GM12874 (cell line): ENCODE results near the gene FBP1.

Source experiments
- TF ChIP-seq, protein P1 (sequence below): IDR thresholded peaks from 2 replicates; pipeline ENCODE4 v1.5.1; 2011; ENCODE audit warnings: low read depth, mild to moderate bottlenecking, control low read depth, low read length, moderate library complexity; ENCODE audit not compliant: insufficient read depth

Gene FBP1

DNA sequence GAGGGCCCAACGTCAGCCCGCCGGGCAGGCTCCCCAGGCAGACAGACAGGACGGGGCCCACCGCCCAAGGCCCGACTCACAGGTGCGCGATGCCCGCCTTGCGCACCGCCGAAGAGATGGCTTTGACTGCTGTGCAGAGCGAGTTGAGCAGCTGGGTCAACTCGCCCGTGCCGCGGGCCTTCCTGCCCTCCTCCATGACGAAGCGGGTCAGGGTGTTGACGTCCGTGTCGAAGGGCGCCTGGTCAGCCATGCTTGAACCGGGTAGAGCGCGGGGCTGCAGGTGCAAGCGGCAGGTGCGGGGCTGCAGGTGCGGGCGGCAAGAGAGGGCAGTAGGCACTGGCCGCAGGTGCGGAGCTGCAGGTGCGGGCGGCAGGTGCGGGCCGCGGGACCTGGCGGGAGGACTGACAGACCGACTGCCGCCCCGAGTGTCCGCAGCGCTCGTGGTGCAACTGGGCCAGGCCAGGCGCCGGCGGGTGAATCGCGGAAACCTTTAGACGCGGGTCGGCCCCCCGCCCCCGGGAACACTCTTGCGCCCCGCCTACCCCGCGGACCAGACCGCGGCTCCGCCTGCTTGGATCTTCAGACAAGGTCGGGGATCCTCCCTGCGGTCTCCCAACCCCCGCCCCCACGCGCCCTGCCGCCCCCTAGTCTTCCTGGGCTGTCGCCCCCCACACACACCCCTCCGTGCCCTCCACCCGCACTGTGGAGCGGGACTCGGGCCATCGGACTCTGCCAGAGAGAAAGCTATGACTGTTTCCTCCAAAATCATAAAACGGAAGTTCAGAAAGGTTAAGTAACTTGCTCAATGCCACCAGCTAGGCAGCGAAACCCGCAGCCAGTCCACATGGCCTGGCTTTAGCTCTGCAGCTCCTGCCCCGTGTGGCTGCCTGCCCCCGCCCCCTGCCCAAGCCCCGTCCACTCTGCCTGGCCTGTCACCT lies at the start of gene FBP1:
Gene FBP1 (minus strand): TSS at position 458 of the 938 bp plus-strand sequence. CDS start 208 bp downstream, at position 250.
- TF ChIP-seq, protein P1, sequence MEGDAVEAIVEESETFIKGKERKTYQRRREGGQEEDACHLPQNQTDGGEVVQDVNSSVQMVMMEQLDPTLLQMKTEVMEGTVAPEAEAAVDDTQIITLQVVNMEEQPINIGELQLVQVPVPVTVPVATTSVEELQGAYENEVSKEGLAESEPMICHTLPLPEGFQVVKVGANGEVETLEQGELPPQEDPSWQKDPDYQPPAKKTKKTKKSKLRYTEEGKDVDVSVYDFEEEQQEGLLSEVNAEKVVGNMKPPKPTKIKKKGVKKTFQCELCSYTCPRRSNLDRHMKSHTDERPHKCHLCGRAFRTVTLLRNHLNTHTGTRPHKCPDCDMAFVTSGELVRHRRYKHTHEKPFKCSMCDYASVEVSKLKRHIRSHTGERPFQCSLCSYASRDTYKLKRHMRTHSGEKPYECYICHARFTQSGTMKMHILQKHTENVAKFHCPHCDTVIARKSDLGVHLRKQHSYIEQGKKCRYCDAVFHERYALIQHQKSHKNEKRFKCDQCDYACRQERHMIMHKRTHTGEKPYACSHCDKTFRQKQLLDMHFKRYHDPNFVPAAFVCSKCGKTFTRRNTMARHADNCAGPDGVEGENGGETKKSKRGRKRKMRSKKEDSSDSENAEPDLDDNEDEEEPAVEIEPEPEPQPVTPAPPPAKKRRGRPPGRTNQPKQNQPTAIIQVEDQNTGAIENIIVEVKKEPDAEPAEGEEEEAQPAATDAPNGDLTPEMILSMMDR, result no peak

DNA sequence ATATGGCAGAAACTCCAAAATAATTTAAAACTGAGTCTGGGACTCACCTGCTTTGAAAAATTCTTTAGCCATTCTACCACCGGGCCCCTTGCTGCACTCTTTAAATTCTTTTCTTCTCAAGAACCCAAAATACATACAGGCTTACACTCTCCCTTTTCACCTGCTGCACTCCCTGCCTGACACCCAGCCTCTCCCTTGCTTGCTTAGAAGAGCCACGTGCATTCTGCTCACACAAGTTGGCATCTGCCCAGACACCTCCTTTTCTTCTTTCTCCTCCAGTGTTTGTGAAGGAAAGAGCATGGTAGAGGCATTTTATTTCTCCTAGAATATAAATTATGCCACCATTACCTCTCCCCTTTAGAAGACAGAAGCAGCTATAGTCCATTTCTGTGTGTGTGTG lies 48.1 kb upstream of the FBP1 start:
- TF ChIP-seq, protein P1, result no peak

DNA sequence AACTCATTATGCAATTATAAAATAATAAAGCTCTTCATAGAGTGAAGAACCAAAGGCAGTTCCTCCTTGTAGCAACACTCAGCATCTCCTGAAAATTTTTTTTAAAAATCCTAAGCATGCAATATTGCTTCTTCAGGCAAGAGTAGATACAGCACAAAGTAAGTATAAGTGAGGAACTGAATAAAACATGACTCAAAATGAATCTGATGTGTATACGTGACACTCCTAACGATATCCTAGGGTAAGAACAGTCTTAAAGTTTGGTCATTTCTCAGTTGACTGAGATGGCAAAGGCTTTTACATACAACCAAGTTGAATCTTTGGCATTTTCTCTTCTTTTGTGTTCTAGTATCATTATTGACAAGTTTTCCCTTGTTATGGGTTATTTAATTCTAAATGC lies 46.0 kb upstream of the FBP1 start:
- TF ChIP-seq, protein P1, result no peak

- TF ChIP-seq, protein P1, result peak; percentile 63
Observed at GRCh38 chr9:94681508-94681907, 42.2 kb upstream of the FBP1 start.

DNA sequence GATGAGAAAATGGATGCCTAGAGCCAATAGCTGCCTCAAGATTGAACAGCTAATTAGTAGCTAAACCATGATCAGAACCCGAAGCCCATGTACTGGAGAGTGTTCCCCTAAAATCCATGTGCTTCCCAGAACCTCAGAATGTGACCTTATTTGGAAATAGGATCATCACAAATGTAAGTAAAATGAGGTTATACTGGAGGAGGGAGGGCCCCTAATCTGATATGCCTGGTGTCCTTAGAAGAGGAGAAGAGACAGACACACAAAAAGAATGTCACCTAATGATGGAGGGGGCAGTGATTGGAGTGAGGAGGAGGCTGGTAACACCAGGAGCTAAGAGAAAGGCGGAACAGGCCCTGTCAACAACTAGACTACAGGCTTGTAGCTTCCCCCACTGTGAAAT lies 41.3 kb upstream of the FBP1 start:
- TF ChIP-seq, protein P1, result no peak

GRCh38 chr9:94680020-94680419 lies 40.7 kb upstream of the FBP1 start:
- TF ChIP-seq, protein P1, result no peak

GRCh38 chr9:94679587-94679986 lies 40.3 kb upstream of the FBP1 start:
- TF ChIP-seq, protein P1, result no peak
